GM18867 (cell line): ENCODE measurements around the gene GRID2.

Experiments
- ATAC-seq: cut with Tn5 transposase; IDR thresholded peaks from one replicate; pipeline ENCODE4 v1.9.1; 2021; ENCODE audit warnings: mild to moderate bottlenecking, moderate library complexity; ENCODE audit not compliant: unreplicated experiment

The GRID2 gene

DNA sequence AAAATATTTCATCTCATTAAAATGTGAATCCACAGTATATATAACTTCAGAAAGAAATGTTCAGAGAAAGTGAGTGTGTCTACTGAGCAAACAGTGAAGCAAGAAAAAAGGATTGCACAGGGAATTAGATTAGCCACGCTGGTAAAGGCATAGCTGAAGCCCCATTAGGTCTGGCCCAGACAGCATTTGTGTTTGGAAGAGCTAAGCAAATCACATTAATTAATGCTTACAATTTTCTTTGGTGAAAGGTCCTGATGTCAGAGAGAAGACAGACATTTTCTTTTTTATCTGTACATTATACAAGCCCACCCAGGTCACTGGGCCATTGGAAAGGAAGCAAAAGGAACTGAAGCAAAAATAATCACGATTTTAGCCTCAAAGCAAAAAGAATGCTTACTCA, 354.6 kb downstream of the GRID2 start:
- ATAC-seq: no peak

DNA sequence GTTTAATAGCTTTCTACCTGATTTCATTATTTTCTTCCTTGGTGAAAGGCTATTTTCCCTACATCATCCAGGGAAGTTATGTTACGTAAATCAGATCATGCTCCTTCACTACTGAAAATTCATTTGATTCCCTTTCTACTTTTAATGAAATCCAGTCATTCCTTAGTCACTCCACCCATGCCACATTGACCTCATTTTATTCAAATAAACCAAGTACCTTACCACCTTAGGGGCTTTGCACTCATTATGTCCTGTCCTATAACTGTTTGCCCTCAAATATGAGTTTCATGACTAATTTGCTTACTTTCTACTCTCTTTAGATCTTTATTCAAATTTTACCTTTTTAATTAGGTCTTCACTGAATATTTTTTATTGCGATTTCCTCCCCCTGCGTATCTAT, 374.0 kb downstream of the GRID2 start:
- no peak for ATAC-seq

DNA sequence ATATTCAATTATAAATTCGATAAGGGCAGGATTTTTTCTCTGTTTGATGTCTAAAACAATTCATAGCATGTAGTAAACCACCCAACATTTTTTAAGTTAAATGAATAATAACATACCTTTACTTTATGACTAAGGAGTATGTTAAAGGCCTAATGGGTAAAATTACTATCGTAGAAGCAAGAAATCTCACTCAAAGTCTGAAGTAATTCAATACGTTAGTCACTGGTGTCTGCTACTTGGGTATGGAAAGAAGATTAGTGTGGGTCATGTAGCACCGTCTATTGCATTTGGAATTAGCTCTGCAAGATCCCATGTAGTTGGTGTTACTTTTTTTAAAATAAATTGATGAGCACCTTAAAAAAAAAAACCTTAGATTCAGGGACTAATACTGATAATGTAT, 374.5 kb downstream of the GRID2 start:
- ATAC-seq: no peak

DNA sequence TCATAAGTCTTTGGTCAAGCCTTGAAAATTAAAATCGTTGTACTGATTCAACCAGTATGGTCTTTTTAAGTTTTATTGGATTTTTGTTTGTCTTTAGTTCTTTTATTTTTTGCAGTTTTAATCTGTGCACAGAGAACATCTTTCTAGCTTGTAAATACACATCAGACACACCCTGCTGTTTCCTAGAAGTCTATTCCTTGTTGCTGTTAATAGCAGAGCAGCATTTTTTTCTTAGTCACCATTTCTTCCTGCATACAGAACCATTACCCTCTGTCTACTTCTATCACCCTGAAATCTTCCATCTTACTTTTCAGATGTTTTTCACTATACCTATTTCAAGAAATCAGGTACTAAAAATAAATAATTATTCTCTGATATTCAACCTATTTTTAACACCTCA, 375.4 kb downstream of the GRID2 start:
- no peak for ATAC-seq

DNA sequence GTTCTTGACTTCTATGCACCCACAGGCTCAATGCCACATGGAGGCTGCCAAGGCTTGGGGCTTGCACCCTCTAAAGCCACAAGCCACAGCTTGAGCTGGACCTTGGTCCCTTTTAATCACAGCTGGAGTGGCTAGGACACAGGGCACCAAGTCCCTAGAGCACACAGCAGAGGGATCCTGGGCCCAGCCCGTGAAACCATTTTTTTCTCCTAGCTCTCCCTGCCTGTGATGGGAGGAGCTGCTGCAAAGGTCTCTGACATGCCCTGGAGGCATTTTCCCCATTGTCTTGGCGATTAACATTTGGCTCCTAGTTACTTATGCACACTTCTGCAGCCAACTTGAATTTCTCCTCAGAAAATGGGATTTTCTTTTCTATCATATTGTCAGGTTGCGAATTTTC, 410.9 kb downstream of the GRID2 start:
- no peak for ATAC-seq

DNA sequence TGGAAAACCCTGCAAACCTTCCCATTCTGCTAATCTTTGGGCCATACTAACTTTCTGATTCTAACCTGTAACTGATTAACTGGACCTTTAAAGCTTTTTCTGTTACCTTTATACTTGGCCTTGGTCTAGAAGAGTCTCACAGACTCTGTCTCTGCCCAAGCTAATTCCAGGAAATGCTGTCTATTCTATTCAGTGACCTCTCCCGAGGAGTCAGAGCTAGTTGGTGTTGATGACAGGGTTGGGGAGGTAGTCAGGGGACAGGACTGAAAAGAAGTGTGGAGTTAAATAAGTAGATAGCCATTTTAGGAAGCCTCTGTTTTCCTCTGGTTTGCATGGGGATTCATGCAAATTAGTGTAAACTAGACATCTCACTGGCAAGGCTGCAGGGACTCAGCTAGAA, 429.5 kb downstream of the GRID2 start:
- no peak for ATAC-seq

DNA sequence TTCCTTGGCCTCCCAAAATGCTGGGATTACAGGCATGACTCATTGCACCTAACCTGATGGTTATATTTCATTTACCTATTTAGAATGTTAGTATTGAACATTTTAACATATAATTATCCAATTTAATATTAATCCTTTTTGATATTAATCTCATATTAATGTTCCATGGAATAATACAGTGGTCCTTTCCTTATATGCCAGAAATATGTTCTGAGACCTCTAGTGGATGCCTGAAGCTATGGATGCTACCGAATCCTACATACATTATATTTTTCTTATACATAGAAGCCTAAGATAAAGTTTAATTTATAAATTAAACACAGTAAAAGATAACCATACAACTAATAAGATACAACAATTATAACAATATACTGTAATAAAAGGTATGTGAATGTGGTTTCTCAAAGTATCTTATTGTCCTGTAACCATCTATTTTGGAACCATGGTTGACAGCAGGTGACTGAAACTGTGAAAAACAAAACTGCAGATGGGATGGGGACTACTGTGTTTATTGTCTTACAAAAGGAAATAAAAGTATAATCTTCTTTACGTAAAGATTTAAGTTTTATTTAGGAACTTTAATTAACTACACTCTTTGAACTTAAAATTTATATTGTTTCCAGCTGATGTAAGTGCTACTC, 431.4 kb downstream of the GRID2 start:
- no peak for ATAC-seq

DNA sequence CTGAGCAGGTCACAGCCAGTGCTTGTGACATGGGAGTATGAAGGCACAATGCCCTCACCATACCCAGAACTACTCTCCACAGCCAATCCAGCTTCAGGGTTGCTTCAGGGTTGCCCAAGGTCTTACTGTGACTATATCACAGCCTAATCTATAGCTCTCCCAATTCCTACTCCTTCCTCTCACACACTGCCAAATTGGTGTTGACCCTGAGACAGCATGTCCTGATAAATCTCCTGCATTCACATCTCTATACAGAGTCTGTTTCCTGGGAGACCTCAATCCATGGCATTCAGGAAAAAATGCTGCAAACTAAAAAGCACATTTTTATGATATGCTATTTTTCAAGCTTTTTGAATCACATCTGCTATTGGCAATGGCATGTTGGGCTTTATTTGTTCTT, 456.7 kb downstream of the GRID2 start:
- ATAC-seq: no peak

DNA sequence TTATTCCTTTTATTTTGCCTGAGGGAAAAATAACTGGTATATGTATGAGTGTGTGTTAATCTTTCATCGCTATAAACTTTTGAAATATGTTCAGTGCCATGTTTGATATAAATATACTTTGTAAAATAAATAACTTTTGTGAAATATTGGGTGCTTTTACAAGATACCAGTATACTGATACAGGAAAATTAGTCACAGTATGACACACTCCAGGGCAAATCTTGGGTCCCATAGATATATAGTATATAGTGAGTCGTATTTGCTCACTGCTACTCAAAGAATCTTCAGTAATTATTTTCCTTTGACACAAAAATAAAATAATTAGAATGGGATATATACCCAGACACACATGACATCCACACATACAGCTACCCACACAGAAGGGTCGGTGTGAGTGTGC, 472.3 kb downstream of the GRID2 start:
- no peak for ATAC-seq

DNA sequence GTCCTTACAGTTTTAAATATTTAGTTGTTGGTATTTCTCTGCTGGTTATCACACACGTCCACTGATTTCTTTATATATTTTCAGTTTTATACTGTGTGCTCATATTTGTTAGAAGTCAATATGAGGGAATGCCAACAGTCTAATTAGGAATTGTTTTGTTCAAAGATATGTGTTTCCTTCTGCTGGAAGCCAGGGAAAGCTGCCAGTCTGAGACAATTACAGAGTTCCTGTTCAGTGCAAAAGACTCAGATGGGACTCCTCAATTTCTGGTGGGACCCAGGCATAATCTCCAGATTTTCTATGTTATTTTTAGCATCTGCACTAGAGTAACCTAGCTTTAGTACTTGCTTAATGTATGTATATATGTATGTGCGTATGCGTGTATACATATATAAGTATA, 486.0 kb downstream of the GRID2 start:
- no peak for ATAC-seq

DNA sequence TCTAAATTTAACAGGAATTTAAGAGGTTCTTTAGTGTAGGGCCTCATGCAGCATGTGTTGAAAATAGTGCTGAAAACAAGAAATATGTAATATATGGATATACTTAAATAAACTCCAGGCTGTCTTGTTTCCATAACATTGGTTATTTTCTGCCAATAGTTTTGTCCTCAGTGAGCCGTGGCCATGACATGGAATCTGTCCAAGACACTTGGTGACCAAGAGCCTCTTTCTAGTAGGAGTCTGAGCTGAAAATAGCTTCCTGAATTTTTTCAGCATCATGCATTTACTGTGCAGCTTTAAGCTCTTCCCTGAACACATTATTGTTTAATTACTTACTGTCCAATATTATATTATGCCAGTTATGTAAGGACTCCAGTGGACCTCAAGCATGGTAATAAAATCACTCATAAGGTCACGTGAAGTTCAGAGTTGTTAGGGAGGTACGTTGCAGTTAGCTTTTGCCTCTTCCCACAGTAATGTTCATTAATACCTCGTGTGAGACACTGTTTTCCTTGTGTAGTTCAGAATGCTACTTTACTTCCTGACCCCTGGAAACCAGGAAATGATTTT, 488.2 kb downstream of the GRID2 start:
- ATAC-seq: no peak

DNA sequence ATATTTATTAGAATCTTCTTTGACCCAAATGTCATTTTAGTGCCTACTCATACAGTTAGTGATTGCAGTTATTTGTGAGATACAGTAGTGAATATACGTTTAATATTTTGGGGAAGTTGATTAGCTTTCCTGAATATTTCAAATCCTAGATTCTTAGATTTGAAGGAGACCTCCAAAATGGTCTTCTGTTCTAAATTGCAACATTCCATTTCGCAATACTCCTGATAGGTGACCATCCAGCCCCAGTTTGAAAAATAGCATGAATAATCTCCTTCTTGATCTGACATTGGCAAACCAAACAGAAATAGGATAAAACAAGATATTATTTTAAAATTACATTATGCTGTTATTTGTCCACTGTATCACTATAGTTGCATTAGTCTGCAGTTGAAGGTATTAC, 505.6 kb downstream of the GRID2 start:
- ATAC-seq: no peak

DNA sequence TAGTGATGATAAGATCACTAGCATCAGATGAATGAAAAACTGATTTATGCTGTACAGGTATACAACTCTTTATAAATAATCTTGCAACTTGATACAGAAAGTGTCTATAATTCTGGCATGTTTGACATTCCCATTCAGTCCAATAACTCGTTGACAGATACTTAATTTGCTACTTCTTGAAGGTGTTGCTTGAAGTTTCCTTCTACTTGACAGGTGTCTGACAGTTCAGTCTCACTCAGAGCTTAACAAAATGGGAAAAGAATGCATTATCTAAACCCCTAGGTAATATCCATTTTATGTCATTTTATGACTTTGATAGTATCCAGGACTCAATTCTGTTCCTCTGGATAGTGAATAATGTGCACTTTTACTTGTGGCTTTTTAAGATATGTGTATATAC, 508.9 kb downstream of the GRID2 start:
- ATAC-seq: no peak

DNA sequence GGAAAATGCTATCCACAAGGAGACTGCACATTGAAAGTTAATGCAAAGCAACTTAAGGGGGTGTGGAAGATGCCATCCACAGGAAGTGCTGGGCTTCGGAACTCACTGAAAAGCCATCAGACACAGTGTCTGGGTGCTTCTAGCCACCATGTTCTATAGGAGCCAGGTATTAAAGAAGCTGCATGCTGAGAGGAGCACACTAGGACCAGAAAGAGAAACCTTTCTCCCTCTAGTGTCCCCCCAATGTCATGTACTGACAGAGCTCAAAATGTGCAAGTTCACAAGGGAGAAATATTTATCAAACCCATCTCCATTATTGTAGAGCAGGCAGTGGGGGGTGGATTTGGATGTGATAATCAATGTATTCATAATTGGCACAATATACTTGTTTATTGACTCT, 510.9 kb downstream of the GRID2 start:
- ATAC-seq: no peak

DNA sequence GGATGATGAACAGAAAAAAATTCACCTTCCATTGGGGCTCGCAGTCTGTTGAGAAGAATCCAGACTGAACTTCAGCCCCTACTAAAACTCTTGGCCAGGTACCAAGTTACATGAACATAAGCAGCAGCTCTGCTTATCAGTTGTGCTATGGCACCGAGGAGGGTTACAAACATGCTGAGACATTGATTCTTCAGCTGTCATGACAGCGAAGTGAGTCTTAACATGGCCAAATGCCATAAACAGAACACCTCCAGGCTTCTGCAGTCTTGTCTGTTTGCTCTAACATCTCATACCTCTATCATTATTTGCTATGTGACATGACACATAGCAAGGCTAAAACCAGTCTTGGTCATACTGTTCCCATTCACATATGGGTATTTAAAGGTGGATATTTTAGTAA, 521.5 kb downstream of the GRID2 start:
- ATAC-seq: no peak

DNA sequence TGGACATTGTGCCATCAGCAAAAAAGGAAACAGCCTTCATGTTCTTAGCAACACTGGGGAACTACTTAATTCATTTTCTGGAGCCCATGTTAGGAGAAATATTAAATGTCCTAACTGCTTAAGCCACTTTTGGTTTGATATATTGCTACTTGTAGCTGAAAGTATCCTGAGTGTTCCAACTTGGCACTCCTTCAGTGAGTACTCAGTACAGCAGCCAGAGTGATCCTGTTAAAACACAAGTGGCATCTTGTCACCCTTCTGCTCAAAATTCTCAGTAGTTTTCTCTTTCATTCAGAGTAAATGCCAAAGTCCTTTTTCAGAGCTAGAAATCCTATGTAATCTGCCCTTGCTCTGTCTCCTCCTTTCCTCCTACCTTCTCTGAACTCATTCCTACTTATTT, 522.0 kb downstream of the GRID2 start:
- ATAC-seq: no peak

DNA sequence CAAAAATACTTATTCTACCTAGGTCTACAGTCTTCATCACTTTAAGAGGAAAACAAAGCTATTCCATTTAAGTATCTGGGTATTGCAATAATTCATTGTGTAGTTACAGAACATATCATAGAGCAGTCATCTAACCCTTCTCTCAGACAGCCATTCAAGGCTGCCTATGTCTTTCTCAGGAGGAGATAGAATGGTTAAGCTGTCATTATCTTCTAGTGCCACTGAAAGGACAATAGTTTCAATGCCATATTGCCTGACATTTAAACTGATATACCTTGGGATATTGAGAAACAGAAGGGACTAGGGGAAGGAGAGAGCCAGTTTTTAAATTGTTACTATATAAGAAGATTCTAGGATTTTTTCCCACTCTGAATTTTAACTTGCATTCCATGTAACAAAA, 527.0 kb downstream of the GRID2 start:
- no peak for ATAC-seq

DNA sequence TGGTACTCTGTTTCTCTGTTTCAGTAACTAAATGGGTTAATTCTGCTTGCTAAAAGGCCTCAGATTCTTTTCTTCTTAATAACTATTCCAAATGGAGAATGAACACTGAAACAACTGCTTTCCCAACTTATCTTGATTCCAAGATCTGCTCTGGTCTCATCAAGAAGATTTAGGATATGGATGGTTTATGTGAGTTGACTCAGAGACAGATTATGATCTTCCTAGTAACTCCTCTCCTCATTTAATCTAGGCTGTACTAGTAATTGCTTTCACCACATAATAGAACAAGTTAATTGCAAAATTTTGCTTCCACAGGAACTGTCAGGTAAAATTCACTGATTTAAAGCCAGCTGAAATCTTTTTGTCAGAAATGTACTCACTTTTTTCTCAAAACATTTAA, 537.1 kb downstream of the GRID2 start:
- ATAC-seq: no peak

DNA sequence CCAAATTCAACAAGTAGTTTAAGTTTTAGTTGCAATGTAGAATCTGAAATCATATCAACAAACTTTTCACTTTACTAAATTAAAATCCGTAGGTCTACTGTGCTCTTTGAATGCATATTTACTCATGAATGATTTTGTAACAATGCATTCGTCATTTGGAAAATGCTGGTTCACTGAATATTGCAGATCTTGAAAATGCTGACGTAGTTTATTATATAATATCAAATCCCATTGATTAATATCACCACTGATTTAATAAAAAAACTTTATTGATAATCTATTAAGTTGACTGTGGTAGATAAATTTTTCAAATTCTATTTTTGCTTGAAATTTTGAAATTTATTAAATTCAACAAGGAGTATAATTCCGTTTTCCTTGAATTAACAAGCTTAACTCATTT, 540.0 kb downstream of the GRID2 start:
- ATAC-seq: no peak

DNA sequence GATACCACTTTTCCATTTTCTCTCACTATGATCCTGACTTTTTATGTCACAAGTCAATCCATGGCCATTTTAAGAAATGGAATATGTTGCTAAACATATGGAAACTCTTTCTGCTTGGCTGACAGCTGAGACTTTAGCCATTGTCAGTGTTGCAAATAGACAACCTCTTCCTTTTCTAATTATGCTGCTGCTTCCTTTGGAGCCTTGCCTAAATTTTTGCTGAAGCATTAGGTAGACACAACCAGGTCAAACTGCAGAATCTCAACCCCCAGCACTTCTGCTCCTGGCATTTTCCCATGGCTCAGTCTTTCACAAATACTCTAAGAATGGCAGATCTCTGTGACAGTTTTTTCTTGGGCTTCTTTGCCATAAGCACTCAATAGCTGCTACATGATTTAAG, 543.3 kb downstream of the GRID2 start:
- ATAC-seq: no peak

DNA sequence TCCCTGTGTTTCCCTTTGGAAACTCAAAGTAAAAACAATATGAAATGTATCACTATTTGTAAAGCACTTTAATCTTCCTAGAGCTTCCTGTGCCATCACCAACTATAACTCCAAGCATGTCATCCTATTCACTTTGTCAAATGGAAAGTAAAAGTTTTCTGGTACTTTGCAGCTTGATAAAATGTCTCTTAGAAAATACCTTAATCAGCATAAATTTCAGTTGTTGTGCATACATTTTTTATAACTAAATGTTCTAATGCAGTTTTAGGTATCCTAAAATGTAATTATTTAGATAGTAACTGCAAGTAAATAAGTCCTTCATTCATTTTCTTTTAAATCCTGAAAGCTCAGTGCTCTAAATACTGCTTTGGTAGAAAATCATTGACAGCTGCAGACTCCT, 558.7 kb downstream of the GRID2 start:
- no peak for ATAC-seq

DNA sequence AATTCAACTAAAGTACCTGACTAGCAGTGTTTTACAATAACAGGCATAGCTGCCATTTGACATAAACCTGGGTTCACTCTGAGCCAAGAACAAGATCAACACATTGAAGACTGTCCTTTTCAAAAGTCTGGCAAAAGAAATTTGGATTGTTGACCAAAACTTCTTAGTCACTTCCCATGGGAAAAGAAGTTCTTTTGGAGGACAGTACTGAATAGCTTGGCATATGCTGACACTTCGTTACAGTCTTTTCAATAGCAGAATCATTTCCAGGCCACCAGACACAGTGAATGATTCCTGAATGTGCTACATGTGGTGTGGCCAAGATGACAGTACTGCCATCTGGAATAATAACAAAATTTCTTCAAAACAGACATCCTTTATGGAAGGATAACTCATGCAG, 560.3 kb downstream of the GRID2 start:
- no peak for ATAC-seq

DNA sequence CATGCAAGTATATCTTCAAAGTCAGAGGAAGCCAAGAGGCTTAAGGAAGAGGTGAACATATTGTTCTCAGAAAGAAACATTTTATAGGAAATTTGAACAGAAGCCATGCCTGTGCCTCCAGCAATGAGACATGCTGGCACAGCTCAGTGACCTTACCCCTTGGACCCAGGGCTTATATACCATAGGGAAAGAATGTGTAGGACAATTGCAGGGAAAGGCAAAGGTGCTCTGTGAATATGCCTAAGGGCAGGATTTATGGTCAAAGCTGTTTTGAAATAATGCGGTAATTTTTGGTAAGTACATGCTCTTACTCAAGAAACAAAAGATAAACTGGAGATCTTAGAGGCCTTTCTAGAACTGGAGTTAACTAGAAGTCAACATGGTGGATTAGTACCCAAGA, 568.8 kb downstream of the GRID2 start:
- no peak for ATAC-seq
